Measurements from ENCODE around the gene TNNI3. TPM values are rescaled to one million over a fixed set of nuclear protein-coding genes. Genes with fewer than 3 reads are reported as not detected.
A peak's percentile ranks its signal among the peaks of the same experiment; 100 is the strongest.

TNNI3 gene
- total RNA-seq, 4 donors from 2014 or later = not detected

GRCh38 chr19:55117663-55118391 lies 39.7 kb downstream of the TNNI3 start:
- DNase-seq (ENCODE audit: extremely low spot score) = peak; percentile 99
- Histone ChIP-seq H3K4me3 (peak overlapping the region; percentile 90 to 98 (median 90)), H3K27me3 (no peaks in the 10 kb centered on the region), H3K4me1 (peaks cover 42 to 51% (median 48%) of the 10 kb centered on the region in 4 donors), H3K27ac (replicated peaks in 1 of 4) (peak overlapping the region; percentile 96 to 99 (median 97)), H3K9me3 (no peaks in the 10 kb centered on the region), H3K36me3 (no peaks in the 10 kb centered on the region)
- intact Hi-C loops (cut with DNase I) = loop anchor here (10.0 kb wide), 1 partner anchor 537 kb away; the partner anchor contains the start of gene U2AF2
- TF ChIP-seq POLR2AphosphoS5 (IDR thresholded peaks at IDR 0.05) (peak; percentile 79 to 99), CTCF (IDR thresholded peaks at IDR 0.05) (peak in 1 of 3 experiments; percentile 41), EP300 (IDR thresholded peaks at IDR 0.05) (no peak), POLR2A (IDR thresholded peaks at IDR 0.05; ENCODE audit: low read depth) (no peak)
- WGBS = under 1% methylated on average over 33 of the region's 44 CpGs

GRCh38 chr19:55116859-55117662 lies 40.5 kb downstream of the TNNI3 start, which contains the start of gene PPP1R12C:
TSS of gene PPP1R12C (minus strand) at chr19:55117637. CDS start at chr19:55117543, 94 bp downstream.
- WGBS = 0% methylated on average over 20 of the region's 97 CpGs
- peak within 1 kb of the TSS; percentile 96 to 99 (median 97) for H3K27ac ChIP-seq (replicated peaks in 1 of 4)
- H3K9me3 ChIP-seq = no peaks in the 10 kb centered on the region
- TF ChIP-seq POLR2A (IDR thresholded peaks at IDR 0.05; ENCODE audit: low read depth) = no peak
- no peak for TF ChIP-seq POLR2AphosphoS5 (IDR thresholded peaks at IDR 0.05)
- no peak for TF ChIP-seq CTCF (IDR thresholded peaks at IDR 0.05)
- no peak for TF ChIP-seq EP300 (IDR thresholded peaks at IDR 0.05)
- H3K4me3 ChIP-seq = peak within 1 kb of the TSS; percentile 90 to 98 (median 90)
- peaks cover 50 to 59% (median 55%) of the 10 kb centered on the region in 4 donors for H3K4me1 ChIP-seq
- peaks cover 0 to 8% (median 6%) of the 10 kb centered on the region in 4 donors for H3K36me3 ChIP-seq
- no peak for DNase-seq (ENCODE audit: extremely low spot score)
- intact Hi-C loops (cut with DNase I) = loop anchor here (10.0 kb wide), 1 partner anchor 538 kb away; the partner anchor contains the start of gene U2AF2
- no peaks in the 10 kb centered on the region for H3K27me3 ChIP-seq

- H3K27me3 ChIP-seq = no peaks in the 10 kb centered on the region
- peaks cover 57 to 66% (median 63%) of the 10 kb centered on the region in 4 donors for H3K4me1 ChIP-seq
- H3K4me3 ChIP-seq = peak overlapping the region; percentile 90 to 98 (median 90)
- WGBS = 2% methylated on average over 25 of the region's 25 CpGs
- H3K27ac ChIP-seq (replicated peaks in 1 of 4) = peak overlapping the region; percentile 96 to 99 (median 97)
- peak; percentile 94 for DNase-seq (ENCODE audit: extremely low spot score)
- peaks cover 0 to 12% (median 8%) of the 10 kb centered on the region in 4 donors for H3K36me3 ChIP-seq
- intact Hi-C loops (cut with DNase I) = loop anchor here (10.0 kb wide), 1 partner anchor 538 kb away; the partner anchor contains the start of gene U2AF2
- H3K9me3 ChIP-seq = no peaks in the 10 kb centered on the region
- TF ChIP-seq POLR2AphosphoS5 (IDR thresholded peaks at IDR 0.05) (peak; percentile 82 to 89), POLR2A (IDR thresholded peaks at IDR 0.05; ENCODE audit: low read depth) (no peak), EP300 (IDR thresholded peaks at IDR 0.05) (no peak), CTCF (IDR thresholded peaks at IDR 0.05) (no peak)
Measured at GRCh38 chr19:55116232-55116858, 41.2 kb downstream of the TNNI3 start.

- TF ChIP-seq EP300 (IDR thresholded peaks at IDR 0.05) (no peak), POLR2AphosphoS5 (IDR thresholded peaks at IDR 0.05) (peak; percentile 38 to 72)
- Histone ChIP-seq H3K9me3 (no peaks in the 10 kb centered on the region), H3K27ac (replicated peaks in 1 of 4) (peak overlapping the region; percentile 96 to 99 (median 97)), H3K4me3 (peak overlapping the region; percentile 90 to 98 (median 90)), H3K4me1 (peaks cover 58 to 74% (median 70%) of the 10 kb centered on the region in 4 donors), H3K27me3 (no peaks in the 10 kb centered on the region), H3K36me3 (peaks cover 0 to 13% (median 9%) of the 10 kb centered on the region in 4 donors)
- 39% methylated on average over 11 of the region's 13 CpGs for WGBS
- intact Hi-C loops (cut with DNase I) = loop anchor here (10.0 kb wide), 1 partner anchor 539 kb away; the partner anchor contains the start of gene U2AF2
- no peak for DNase-seq (ENCODE audit: extremely low spot score)
Measured at GRCh38 chr19:55115446-55116065, 42.0 kb downstream of the TNNI3 start.

Data from esophagus muscularis mucosa (tissue), 4 donors.